ENCODE data around the gene AEBP1. TPM values are rescaled to one million over a fixed set of nuclear protein-coding genes. Genes with fewer than 3 reads are reported as not detected.

Gene AEBP1
- total RNA-seq, 4 donors from 2014 or later = 20.1 to 127 (median 58.0) TPM

GRCh38 chr7:44094883-44095592, 9.1 kb upstream of the AEBP1 start:
- no peak for DNase-seq
- no peak overlapping the region for H3K27ac ChIP-seq
- H3K4me1 ChIP-seq = peaks cover 0 to 8% (median 2%) of the 10 kb centered on the region in 4 donors
- H3K36me3 ChIP-seq = no peaks in the 10 kb centered on the region
- TF ChIP-seq CTCF (IDR thresholded peaks at IDR 0.05) (no peak), POLR2A (IDR thresholded peaks at IDR 0.05) (no peak)
- no peak overlapping the region for H3K4me3 ChIP-seq
- H3K9me3 ChIP-seq = no peaks in the 10 kb centered on the region
- H3K27me3 ChIP-seq = no peaks in the 10 kb centered on the region

- no peak overlapping the region for H3K4me3 ChIP-seq
- no peaks in the 10 kb centered on the region for H3K36me3 ChIP-seq
- H3K27ac ChIP-seq = no peak overlapping the region
- H3K27me3 ChIP-seq = no peaks in the 10 kb centered on the region
- DNase-seq = no peak
- H3K9me3 ChIP-seq = no peaks in the 10 kb centered on the region
- H3K4me1 ChIP-seq = peaks cover 0 to 8% (median 2%) of the 10 kb centered on the region in 4 donors
- TF ChIP-seq POLR2A (IDR thresholded peaks at IDR 0.05) = no peak
- TF ChIP-seq CTCF (IDR thresholded peaks at IDR 0.05) = no peak
Measured at GRCh38 chr7:44095781-44096180, 8.4 kb upstream of the AEBP1 start.

- Histone ChIP-seq H3K9me3 (no peaks in the 10 kb centered on the region), H3K27ac (peak overlapping the region in 2 of 4 donors; percentile 17 to 71), H3K4me1 (peaks cover 0 to 8% (median 2%) of the 10 kb centered on the region in 4 donors), H3K36me3 (no peaks in the 10 kb centered on the region), H3K27me3 (no peaks in the 10 kb centered on the region), H3K4me3 (no peak overlapping the region)
- TF ChIP-seq POLR2A (IDR thresholded peaks at IDR 0.05) = no peak
- TF ChIP-seq CTCF (IDR thresholded peaks at IDR 0.05) = no peak
- DNase-seq = no peak
Measured at GRCh38 chr7:44096326-44096881, 7.7 kb upstream of the AEBP1 start.

GRCh38 chr7:44097064-44097932, 6.8 kb upstream of the AEBP1 start:
- H3K27ac ChIP-seq = peak overlapping the region in 2 of 4 donors; percentile 32 to 71
- H3K4me3 ChIP-seq = no peak overlapping the region
- no peaks in the 10 kb centered on the region for H3K9me3 ChIP-seq
- no peaks in the 10 kb centered on the region for H3K27me3 ChIP-seq
- TF ChIP-seq CTCF (IDR thresholded peaks at IDR 0.05) (no peak), POLR2A (IDR thresholded peaks at IDR 0.05) (no peak)
- H3K36me3 ChIP-seq = no peaks in the 10 kb centered on the region
- peaks cover 0 to 8% (median 2%) of the 10 kb centered on the region in 4 donors for H3K4me1 ChIP-seq
- DNase-seq = peak in 2 of 3 donors; percentile 69 to 76

GRCh38 chr7:44098092-44099068, 5.8 kb upstream of the AEBP1 start:
- TF ChIP-seq POLR2A (IDR thresholded peaks at IDR 0.05) = no peak

More at GRCh38 chr7:44098092-44099068, 5.8 kb upstream of the AEBP1 start:
- Histone ChIP-seq H3K36me3 (no peaks in the 10 kb centered on the region), H3K27ac (peak overlapping the region in 2 of 4 donors; percentile 32 to 71), H3K4me3 (no peak overlapping the region), H3K4me1 (peaks cover 0 to 8% (median 2%) of the 10 kb centered on the region in 4 donors), H3K9me3 (no peaks in the 10 kb centered on the region), H3K27me3 (no peaks in the 10 kb centered on the region)
- DNase-seq = no peak
